Activated CD4-positive, alpha-beta memory T cell treated with anti-CD3 and anti-CD28 coated beads, Interleukin-2, amount 10 ng/mL, durations not matched to agents 7 days and 5 days (primary cell): ENCODE results near the gene ZBTB20. TPM values are rescaled to one million over a fixed set of nuclear protein-coding genes. Genes with fewer than 3 reads are reported as not detected.
"Not testable (repeated sequence)": the region's sequence is repeated elsewhere in the genome, so short reads cannot be mapped to it uniquely, and the experiment has no call there.

Source experiments
- CTCF ChIA-PET: fragments of 350-600 bp; sonication (Branson Sonifier 250); formaldehyde crosslinking; loops from one replicate; lab custom pipeline; 2021; ENCODE audit warnings: antibody characterized with exemption, inconsistent platforms; lab: Charles Lee
- POLR2A ChIA-PET: fragments of 350-600 bp; sonication (Branson Sonifier 250); formaldehyde crosslinking; loops from one replicate; lab custom pipeline; 2021; ENCODE audit warnings: antibody characterized with exemption; lab: Charles Lee
- DNase-seq: peaks from one replicate; pipeline ENCODE4 v3.0.0-alpha.2; 2020
- H3K27ac Mint-ChIP-seq: one replicate; pipeline ENCODE4 v1.8.0; 2021; ENCODE audit warnings: mild to moderate bottlenecking, mixed read lengths
- H3K27me3 Mint-ChIP-seq: one replicate; pipeline ENCODE4 v1.8.0; 2021; ENCODE audit warnings: mixed read lengths
- H3K36me3 Mint-ChIP-seq: one replicate; pipeline ENCODE4 v1.8.0; 2021; ENCODE audit warnings: low read depth, mixed read lengths
- H3K4me1 Mint-ChIP-seq: one replicate; pipeline ENCODE4 v1.8.0; 2021; ENCODE audit warnings: mixed read lengths
- H3K4me3 Mint-ChIP-seq: one replicate; pipeline ENCODE4 v1.8.0; 2021; ENCODE audit warnings: mild to moderate bottlenecking, mixed read lengths
- H3K9me3 Mint-ChIP-seq: one replicate; pipeline ENCODE4 v1.8.0; 2021; ENCODE audit warnings: mixed read lengths
- total RNA-seq, 2 experiments: library from RNA; stranded (reverse); gene quantifications; one replicate each; pipeline ENCODE4 v1.2.3, GENCODE V29; 2021

ZBTB20 gene
- total RNA-seq, 2 experiments from 2014 or later, result 6.3 to 8.6 TPM

DNA sequence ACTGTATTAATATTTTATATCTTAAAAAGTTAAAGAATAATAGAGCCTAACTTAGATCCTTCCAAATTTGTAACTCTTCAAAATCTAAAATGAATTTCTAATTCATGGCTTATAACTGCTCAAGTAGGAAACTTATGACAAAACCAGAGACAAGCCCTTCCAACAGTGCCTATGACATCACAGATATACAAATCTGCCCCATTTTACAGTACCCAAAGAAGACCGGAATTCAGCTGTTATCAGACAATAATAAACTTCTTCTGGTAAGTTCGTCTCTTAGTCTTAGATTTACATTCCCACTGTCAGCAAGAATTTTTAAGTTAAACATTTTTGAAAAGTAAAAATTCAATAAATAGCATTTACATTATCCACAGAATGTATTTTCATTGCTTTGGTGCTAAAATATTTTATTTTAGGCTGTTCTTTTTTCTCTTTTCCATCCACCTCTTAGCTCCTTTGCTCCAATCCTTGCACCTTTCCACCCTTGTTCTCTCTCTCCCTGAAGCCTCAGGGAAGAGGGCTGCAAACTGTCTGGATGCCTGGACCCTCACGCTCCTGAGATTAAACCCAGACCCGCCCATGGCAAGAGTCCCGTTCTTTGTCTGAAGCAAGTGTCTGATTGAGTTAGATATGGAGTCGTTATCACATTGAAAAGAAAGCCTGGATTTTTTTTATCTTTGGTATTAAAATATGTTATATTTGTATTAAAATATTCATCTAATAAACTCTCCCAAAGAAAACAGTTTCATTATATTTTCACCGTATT lies 312.7 kb downstream of the ZBTB20 start:
- no peak overlapping the region for H3K4me3 Mint-ChIP-seq
- POLR2A ChIA-PET, result no interaction called here
- DNase-seq, result no peak

DNA sequence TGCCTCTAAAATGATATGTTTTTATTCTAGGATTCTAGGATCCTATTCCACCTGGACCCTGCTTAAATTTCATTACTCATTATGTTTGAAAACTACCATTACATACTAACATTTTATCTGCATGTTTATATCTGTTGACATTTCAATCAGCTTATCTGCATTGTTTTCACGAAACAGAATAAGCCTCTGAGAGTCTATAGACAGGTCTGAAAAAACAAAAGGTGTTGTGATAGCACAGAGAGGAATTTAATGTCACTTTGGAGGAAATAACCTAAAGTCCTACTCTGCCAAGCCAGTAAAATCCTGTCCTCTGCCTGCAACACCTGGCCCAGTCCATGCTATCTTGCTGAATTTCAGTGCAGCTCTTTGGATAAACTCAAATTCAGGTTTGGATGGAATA lies 315.2 kb downstream of the ZBTB20 start:
- Mint-ChIP-seq H3K27ac (no peak overlapping the region), H3K4me1 (no peaks in the 10 kb centered on the region), H3K9me3 (no peaks in the 10 kb centered on the region), H3K27me3 (no peaks in the 10 kb centered on the region), H3K36me3 (no peaks in the 10 kb centered on the region), H3K4me3 (no peak overlapping the region)
- CTCF ChIA-PET, result interaction anchor here (1.5 to 1.6 kb wide), 2 partner anchors 10 to 952 kb away, joined by 4 to 5 read pairs; no protein-coding TSS in a partner anchor
- DNase-seq, result no peak
- POLR2A ChIA-PET, result no interaction called here

More for the DNA sequence above, 312.7 kb downstream of the ZBTB20 start:
- no peaks in the 10 kb centered on the region for H3K9me3 Mint-ChIP-seq
- CTCF ChIA-PET, result interaction anchor here (0.7 kb wide), 1 partner anchor 32 kb away, joined by 3 read pairs; no protein-coding TSS in a partner anchor
- no peaks in the 10 kb centered on the region for H3K27me3 Mint-ChIP-seq
- H3K36me3 Mint-ChIP-seq, result no peaks in the 10 kb centered on the region
- H3K27ac Mint-ChIP-seq, result no peak overlapping the region
- H3K4me1 Mint-ChIP-seq, result no peaks in the 10 kb centered on the region

DNA sequence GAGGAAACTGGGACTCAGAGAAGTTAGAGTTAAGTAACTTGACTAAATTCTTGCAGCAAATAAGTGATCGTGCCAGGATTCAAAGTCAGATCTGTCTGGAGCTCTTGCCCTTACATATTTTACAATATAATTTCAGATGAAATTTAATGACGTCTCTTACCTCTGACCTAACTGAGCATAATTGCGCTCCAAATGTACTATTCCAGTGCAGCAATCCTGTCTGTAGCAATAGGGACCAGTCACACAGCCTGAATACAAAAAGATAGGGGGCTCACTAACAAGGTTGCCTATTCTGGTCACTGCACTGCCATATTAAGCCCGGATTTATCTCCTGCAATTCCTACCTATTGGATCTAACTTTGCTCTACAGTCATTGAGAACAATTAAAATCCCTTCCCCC lies 316.4 kb downstream of the ZBTB20 start:
- H3K4me1 Mint-ChIP-seq, result no peaks in the 10 kb centered on the region
- H3K27me3 Mint-ChIP-seq, result no peaks in the 10 kb centered on the region
- ChIA-PET POLR2A (no interaction called here), CTCF (no interaction called here)
- DNase-seq, result no peak
- no peak overlapping the region for H3K4me3 Mint-ChIP-seq
- H3K9me3 Mint-ChIP-seq, result no peaks in the 10 kb centered on the region
- H3K36me3 Mint-ChIP-seq, result no peaks in the 10 kb centered on the region
- no peak overlapping the region for H3K27ac Mint-ChIP-seq

DNA sequence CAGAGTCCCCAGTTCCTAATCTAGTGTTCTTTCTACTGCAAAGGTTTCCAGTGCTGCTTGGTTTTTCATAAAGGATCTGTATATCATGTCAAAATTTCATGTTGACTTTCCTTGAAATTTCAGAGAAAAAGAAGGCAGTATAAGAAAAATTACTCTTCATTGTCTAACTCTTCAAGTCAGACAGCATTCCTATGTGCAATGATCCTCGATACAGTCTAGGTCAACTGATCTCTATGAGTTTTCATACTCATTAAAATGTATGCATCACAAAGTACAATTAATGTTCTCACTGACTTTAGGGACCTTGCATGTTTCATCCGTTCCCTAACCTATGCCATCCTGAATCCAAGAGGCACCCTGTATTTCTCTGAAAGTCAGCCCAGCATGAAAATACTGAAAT lies 317.3 kb downstream of the ZBTB20 start:
- CTCF ChIA-PET, result no interaction called here
- Mint-ChIP-seq H3K4me3 (no peak overlapping the region), H3K36me3 (no peaks in the 10 kb centered on the region), H3K9me3 (no peaks in the 10 kb centered on the region), H3K4me1 (no peaks in the 10 kb centered on the region), H3K27me3 (no peaks in the 10 kb centered on the region), H3K27ac (no peak overlapping the region)
- no peak for DNase-seq
- POLR2A ChIA-PET, result no interaction called here

DNA sequence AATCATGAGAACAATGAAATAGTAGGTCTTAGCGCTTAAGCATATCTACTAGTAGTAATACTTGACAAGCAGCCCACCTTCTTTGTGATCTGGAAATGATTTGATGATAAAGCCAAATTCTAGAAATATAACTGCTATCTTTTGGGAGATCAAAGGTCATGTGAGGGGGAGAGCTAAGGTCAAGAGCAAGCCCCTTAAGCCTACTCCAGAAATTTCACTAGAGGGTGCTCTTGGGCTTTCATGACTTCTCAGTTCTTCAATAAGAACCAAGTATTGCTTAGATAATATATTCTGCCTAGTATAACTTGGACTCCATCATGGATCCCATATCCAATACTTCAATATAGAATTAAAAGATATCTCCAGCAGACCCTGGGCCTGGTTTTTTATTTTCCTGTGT lies 319.6 kb downstream of the ZBTB20 start:
- H3K36me3 Mint-ChIP-seq, result no peaks in the 10 kb centered on the region
- no peaks in the 10 kb centered on the region for H3K4me1 Mint-ChIP-seq
- CTCF ChIA-PET, result interaction anchor here (0.6 kb wide), 2 partner anchors 341 to 961 kb away, joined by 3 read pairs; no protein-coding TSS in a partner anchor
- H3K4me3 Mint-ChIP-seq, result no peak overlapping the region
- no peaks in the 10 kb centered on the region for H3K27me3 Mint-ChIP-seq
- H3K27ac Mint-ChIP-seq, result no peak overlapping the region
- H3K9me3 Mint-ChIP-seq, result no peaks in the 10 kb centered on the region
- no peak for DNase-seq
- POLR2A ChIA-PET, result no interaction called here

DNA sequence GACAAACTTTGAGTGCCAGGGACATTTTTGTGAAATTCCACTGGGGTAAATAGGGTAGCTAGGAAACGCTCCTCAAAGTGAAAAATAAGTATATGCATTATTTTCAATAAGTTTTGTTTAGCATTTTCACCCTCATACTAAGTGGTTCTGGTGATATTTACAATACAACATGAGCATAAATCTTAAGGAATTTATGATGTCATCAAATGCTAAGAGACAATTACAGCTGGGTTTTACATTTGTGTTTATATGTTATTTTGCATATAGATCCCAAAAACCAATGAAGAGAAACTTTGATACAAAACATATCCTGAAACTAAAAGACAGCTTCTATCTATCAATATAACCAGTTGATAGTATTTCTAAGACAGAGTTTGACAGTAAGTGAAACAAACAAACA lies 323.1 kb downstream of the ZBTB20 start:
- Mint-ChIP-seq H3K36me3 (no peaks in the 10 kb centered on the region), H3K9me3 (no peaks in the 10 kb centered on the region), H3K27ac (no peak overlapping the region), H3K27me3 (no peaks in the 10 kb centered on the region), H3K4me1 (no peaks in the 10 kb centered on the region), H3K4me3 (no peak overlapping the region)
- ChIA-PET POLR2A (no interaction called here), CTCF (interaction anchor here (1.3 kb wide), 1 partner anchor 8 kb away, joined by 3 read pairs; no protein-coding TSS in a partner anchor)
- no peak for DNase-seq

DNA sequence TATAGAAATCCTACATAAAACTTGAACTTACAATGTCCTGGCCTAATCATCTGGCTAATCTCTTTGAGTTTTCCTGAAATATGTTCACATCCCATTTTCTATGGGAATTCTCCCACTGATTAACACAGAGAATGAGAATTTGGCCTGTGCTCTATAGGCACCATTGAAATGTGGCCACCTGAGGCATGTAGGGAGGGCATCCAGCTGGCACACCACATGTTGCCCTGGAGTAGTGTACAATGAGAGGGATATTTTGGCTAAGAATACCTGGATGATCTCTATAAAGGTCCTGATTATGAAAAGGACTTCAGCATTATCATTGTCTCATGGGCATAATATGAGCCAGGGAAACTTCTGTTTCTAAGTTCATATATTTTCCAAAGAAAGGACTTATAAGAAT lies 324.0 kb downstream of the ZBTB20 start:
- POLR2A ChIA-PET, result no interaction called here
- Mint-ChIP-seq H3K4me1 (no peaks in the 10 kb centered on the region), H3K4me3 (no peak overlapping the region), H3K9me3 (no peaks in the 10 kb centered on the region), H3K27me3 (no peaks in the 10 kb centered on the region), H3K27ac (no peak overlapping the region), H3K36me3 (no peaks in the 10 kb centered on the region)
- DNase-seq, result no peak
- CTCF ChIA-PET, result no interaction called here

DNA sequence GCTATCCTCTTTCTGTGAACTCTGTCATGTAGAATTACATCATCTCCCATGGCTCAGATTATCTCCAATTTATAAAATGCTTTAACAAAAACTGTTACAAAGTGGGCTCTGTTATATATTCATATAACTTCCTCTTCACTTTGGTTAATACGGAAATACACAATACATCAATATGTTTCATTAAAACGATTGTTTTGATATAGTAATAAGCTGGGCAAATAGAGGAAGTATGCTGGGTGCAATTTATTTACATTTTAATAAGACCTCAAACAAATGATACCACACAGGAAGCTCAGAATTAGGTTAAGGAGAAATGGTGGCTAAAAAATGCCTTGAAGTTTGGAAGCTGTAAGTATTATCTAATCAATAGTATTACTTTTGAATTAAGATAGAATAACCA lies 331.0 kb downstream of the ZBTB20 start:
- CTCF ChIA-PET, result interaction anchor here (1.0 kb wide), 1 partner anchor 8 kb away, joined by 3 read pairs; no protein-coding TSS in a partner anchor
- no peak overlapping the region for H3K4me3 Mint-ChIP-seq

DNA sequence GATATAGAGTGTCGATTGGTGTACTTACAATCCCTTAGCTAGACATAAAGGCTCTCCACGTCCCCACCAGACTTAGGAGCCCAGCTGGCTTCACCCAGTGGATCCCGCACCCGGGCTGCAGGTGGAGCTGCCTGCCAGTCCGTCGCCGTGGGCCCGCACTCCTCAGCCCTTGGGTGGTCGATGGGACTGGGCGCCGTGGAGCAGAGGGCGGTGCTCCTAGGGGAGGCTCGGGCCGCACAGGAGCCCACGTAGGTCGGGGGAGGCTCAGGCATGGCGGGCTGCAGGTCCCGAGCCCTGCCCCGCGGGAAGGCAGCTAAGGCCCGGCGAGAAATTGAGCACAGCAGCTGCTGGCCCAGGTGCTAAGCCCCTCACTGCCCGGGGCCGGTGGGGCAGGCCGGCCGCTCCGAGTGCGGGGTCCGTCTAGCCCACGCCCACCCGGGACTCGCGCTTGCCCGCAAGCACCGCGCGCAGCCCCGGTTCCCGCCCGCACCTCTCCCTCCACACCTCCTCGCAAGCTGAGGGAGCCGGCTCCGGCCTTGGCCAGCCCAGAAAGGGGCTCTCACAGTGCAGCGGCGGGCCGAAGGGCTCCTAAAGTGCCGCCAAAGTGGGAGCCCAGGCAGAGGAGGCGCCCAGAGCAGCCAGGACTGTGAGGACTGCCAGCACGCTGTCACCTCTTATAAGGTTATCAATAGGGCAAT lies 334.4 kb downstream of the ZBTB20 start:
- POLR2A ChIA-PET, H3K36me3 Mint-ChIP-seq, H3K27ac Mint-ChIP-seq, H3K27me3 Mint-ChIP-seq, H3K9me3 Mint-ChIP-seq, DNase-seq, H3K4me1 Mint-ChIP-seq, CTCF ChIA-PET, H3K4me3 Mint-ChIP-seq: not testable (repeated sequence)

More for the DNA sequence above, 331.0 kb downstream of the ZBTB20 start:
- Mint-ChIP-seq H3K9me3 (peaks cover 4% of the 10 kb centered on the region), H3K27ac (no peak overlapping the region), H3K27me3 (no peaks in the 10 kb centered on the region), H3K36me3 (no peaks in the 10 kb centered on the region), H3K4me1 (no peaks in the 10 kb centered on the region)
- POLR2A ChIA-PET, result no interaction called here
- no peak for DNase-seq

DNA sequence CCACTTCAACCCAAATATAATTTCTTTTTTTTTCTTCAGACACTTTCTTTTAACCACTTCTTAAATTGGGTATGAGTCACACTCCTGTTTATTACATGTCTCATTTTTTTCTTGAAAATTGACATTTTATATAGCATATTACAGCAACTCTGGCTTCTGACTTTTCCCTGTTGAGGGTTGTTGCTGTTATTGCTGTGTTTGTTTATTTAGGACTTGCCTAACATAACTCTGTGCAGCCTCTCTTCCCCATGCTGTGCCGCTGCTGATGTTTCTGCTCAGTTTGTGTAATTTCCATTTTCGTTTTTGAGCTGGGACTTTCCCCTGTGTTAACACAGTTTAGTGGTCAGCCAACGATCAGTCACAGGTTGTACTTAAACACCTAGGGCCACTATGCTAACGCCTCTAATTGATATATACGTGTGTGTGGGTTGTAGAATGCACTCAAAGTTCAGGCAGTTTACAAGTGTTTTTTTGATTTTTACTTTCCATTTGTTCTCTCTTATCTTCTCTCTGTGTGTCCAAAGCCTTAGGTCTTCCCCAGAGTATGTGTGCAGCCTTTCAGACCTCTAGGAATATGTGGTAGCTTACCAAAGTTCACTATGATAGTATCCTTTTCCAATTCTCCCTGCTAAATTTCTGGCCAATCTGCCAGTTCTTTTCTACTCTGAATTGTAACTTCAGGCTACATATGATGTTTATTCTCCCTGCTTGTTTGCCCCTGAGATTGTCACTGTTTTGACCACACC lies 337.2 kb downstream of the ZBTB20 start:
- Mint-ChIP-seq H3K4me1 (peaks cover 9% of the 10 kb centered on the region), H3K27ac (no peak overlapping the region), H3K9me3 (peaks cover 4% of the 10 kb centered on the region), H3K36me3 (no peaks in the 10 kb centered on the region), H3K27me3 (no peaks in the 10 kb centered on the region), H3K4me3 (peak overlapping the region; percentile 12)
- peak; percentile 23 for DNase-seq
- CTCF ChIA-PET, result interaction anchor here (0.8 kb wide), 1 partner anchor 391 kb away, joined by 3 read pairs; no protein-coding TSS in a partner anchor
- POLR2A ChIA-PET, result no interaction called here

DNA sequence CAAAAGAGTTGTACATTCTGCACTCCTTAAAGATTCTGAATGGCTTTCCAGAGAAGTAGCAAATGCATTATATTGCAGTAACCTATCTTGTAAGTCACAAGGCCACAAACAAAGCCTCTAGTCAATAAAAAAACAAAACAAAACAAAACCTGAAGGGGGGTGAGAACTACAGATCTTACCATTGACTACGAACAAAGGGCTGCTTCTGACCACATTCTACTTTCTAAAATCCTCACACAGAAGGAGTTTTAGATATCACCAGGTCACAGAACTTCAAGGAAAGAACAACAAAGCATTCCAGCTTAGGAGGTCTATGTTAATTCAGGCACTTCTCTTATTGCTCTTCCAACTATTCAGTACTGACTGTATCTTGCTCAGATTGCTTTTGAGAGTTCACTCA lies 343.0 kb downstream of the ZBTB20 start:
- Mint-ChIP-seq H3K36me3 (no peaks in the 10 kb centered on the region), H3K9me3 (no peaks in the 10 kb centered on the region), H3K27me3 (no peaks in the 10 kb centered on the region), H3K27ac (no peak overlapping the region), H3K4me1 (no peaks in the 10 kb centered on the region), H3K4me3 (no peak overlapping the region)
- POLR2A ChIA-PET, result no interaction called here
- no peak for DNase-seq
- CTCF ChIA-PET, result no interaction called here

DNA sequence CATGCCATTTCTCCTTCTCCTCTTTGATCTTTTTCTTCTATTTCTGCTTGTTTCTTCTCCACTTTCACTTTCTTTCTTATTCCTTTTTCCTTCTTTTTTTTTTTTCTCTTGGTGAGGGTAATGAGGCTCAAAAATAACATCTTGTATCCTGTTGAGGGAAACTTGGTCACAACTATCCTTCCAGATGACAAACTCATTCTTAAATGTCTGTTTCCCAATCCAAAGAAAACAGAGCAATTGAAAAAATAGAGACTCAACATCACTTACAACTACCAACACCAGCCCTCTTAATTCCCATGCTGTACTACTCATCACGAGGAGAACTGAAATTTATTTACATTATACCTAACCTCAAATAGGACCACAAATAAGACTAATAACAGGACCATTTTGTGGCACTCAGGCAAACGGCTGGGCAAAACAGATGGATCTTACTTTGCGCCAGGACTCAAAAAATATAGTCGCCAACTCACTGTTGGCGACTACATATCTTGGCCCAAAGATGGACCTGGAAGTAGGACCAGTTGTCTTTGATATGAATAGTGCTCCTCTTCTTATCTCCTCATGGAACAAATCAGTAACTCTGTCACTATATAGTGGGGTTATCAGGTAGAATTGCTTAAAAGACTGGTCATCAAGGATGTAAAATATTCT lies 343.9 kb downstream of the ZBTB20 start:
- ChIA-PET POLR2A (no interaction called here), CTCF (no interaction called here)
- H3K9me3 Mint-ChIP-seq, result no peaks in the 10 kb centered on the region
- no peaks in the 10 kb centered on the region for H3K36me3 Mint-ChIP-seq
- H3K4me3 Mint-ChIP-seq, result no peak overlapping the region
- no peaks in the 10 kb centered on the region for H3K4me1 Mint-ChIP-seq
- no peak overlapping the region for H3K27ac Mint-ChIP-seq
- DNase-seq, result no peak
- no peaks in the 10 kb centered on the region for H3K27me3 Mint-ChIP-seq
